ENCODE data around the gene CINP. TPM values are rescaled to one million over a fixed set of nuclear protein-coding genes. Genes with fewer than 3 reads are reported as not detected.

Gene CINP
- 10 to 100 TPM; 23.3 to 31.0 (median 26.7) TPM for total RNA-seq
- long read RNA-seq, donor 1, full-length matches to known transcripts: 21 of 24 reads
- long read RNA-seq, donor 1, partial matches to known transcripts: 0 of 24 reads
- long read RNA-seq, donor 1, other reads (novel, unspliced or antisense): 3 of 24 reads
- long read RNA-seq, donor 2, full-length matches to known transcripts: 20 of 28 reads
- long read RNA-seq, donor 2, partial matches to known transcripts: 0 of 28 reads
- long read RNA-seq, donor 2, other reads (novel, unspliced or antisense): 8 of 28 reads

DNA sequence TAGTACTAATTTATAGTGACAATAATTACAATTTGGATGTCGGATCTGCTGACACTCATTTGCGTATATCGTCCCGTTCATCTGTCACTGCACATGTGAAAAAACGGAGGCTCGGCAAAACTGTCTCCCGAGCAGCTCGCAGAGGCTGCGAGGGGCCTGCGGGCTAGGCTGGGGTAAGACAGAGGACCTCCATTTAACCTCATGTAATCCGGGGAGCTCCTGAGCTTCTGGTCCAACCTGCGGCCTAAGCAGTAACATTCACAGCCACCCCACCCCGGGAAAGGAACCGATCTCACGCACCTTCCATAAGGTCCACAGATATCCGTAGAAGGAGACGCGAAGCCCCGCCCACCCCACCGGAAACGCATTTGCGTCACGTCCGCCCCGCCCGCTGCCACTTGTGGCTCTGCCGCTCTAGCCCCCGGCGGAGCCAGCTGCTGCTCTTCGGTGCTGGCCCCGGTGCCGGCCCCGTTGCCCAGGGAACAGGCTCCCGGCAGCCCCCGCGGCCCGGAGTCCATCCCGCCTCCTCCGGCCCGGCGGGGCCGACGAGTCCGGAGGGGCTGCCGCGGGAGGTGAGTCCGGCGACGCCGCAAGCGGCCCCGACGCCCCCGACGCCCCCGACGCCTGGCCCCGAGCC, at the start of gene CINP, which contains the start of gene TECPR2:
CINP (minus strand) TSS at position 346 of the 637 bp plus-strand sequence; CDS start at position 307, 39 bp downstream.
TECPR2 (plus strand) TSS at position 397 of the 637 bp plus-strand sequence. CDS start 13,781 bp downstream, outside the sequence.
- TF ChIP-seq, protein P1, sequence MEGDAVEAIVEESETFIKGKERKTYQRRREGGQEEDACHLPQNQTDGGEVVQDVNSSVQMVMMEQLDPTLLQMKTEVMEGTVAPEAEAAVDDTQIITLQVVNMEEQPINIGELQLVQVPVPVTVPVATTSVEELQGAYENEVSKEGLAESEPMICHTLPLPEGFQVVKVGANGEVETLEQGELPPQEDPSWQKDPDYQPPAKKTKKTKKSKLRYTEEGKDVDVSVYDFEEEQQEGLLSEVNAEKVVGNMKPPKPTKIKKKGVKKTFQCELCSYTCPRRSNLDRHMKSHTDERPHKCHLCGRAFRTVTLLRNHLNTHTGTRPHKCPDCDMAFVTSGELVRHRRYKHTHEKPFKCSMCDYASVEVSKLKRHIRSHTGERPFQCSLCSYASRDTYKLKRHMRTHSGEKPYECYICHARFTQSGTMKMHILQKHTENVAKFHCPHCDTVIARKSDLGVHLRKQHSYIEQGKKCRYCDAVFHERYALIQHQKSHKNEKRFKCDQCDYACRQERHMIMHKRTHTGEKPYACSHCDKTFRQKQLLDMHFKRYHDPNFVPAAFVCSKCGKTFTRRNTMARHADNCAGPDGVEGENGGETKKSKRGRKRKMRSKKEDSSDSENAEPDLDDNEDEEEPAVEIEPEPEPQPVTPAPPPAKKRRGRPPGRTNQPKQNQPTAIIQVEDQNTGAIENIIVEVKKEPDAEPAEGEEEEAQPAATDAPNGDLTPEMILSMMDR (IDR thresholded peaks at IDR 0.05): no peak
- Histone ChIP-seq H3K4me1 (ENCODE audit: low read depth) (peaks cover 18% of the 10 kb centered on the region), H3K9me3 (no peaks in the 10 kb centered on the region), H3K4me3 (peak within 1 kb of the TSS; percentile 75), H3K36me3 (ENCODE audit: low read depth) (no peaks in the 10 kb centered on the region)
- ATAC-seq: peak; percentile 99
- intact Hi-C loops (cut with DNase I, micrococcal nuclease): no loop called here
- peak; percentile 99 to 100 (median 99) for DNase-seq

DNA sequence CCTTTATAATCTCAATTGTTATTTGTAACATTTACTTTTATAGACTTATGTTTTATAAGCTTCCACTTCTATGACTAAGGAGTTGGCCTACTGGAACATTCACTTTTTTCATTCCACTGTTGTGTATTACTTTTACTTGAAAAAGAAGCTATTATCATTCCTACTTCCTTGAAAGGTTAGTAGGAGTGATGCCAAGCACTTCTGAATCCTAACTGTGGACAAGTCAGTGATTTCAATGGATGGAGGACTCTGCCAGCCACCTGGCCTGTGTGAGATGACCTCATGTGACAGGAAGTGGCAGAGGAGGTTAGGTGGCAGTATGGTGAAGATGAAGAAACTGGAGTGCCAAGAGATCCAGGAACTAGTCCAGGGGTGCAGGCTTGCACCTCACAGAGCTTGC, 46.0 kb upstream of the CINP start:
- intact Hi-C loops (cut with DNase I, micrococcal nuclease): no loop called here
- DNase-seq: no peak
- no peak for ATAC-seq
- Histone ChIP-seq H3K36me3 (ENCODE audit: low read depth) (no peaks in the 10 kb centered on the region), H3K9me3 (no peaks in the 10 kb centered on the region), H3K4me3 (no peak overlapping the region), H3K4me1 (ENCODE audit: low read depth) (no peaks in the 10 kb centered on the region)
- TF ChIP-seq, protein P1 (IDR thresholded peaks at IDR 0.05): no peak

DNA sequence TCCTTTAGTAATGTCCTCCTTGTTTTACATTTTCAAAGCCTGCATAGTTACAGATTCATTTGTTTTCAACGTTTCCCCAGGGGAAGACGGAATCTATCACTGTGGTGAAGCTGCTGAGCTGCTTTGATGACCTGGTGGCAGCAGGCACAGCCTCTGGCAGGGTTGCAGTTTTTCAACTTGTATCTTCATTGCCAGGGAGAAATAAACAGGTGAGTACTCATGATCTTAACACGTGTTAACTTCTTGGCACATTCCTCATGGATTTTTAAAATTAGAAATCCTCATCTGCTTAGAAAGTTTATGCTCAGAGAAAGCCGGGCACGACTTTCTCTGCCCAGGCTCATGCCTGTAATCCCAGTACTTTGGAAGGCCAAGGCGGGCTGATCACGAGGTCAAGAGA, 44.6 kb upstream of the CINP start:
- intact Hi-C loops (cut with DNase I, micrococcal nuclease): no loop called here
- Histone ChIP-seq H3K4me1 (ENCODE audit: low read depth) (no peaks in the 10 kb centered on the region), H3K4me3 (no peak overlapping the region), H3K36me3 (ENCODE audit: low read depth) (no peaks in the 10 kb centered on the region), H3K9me3 (peaks cover 12% of the 10 kb centered on the region)
- ATAC-seq (no peak), DNase-seq (no peak)
- TF ChIP-seq, protein P1 (IDR thresholded peaks at IDR 0.05): no peak

DNA sequence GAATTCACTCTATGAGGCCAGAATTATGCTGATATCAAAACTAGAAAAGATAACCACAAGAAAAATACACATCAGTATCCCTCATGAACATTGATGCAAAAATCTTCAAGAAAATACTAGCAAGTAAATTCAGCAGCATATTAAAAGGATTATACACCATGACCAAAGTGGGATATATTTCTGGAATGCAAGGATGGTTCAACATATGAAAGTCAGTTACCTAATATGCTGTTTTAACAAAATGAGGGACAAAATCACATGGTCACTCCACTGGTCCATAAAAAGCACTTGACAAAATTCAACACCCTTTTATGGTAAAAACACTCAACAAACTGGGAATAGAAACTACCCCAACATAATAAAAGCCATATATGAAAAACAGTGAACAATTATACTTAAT, 40.3 kb upstream of the CINP start:
- no peak overlapping the region for H3K4me3 ChIP-seq
- H3K9me3 ChIP-seq: peaks cover 22% of the 10 kb centered on the region
- H3K36me3 ChIP-seq (ENCODE audit: low read depth): no peaks in the 10 kb centered on the region
- TF ChIP-seq, protein P1 (IDR thresholded peaks at IDR 0.05): no peak
- intact Hi-C loops (cut with DNase I, micrococcal nuclease): no loop called here
- ATAC-seq (no peak), DNase-seq (no peak)
- H3K4me1 ChIP-seq (ENCODE audit: low read depth): no peaks in the 10 kb centered on the region

DNA sequence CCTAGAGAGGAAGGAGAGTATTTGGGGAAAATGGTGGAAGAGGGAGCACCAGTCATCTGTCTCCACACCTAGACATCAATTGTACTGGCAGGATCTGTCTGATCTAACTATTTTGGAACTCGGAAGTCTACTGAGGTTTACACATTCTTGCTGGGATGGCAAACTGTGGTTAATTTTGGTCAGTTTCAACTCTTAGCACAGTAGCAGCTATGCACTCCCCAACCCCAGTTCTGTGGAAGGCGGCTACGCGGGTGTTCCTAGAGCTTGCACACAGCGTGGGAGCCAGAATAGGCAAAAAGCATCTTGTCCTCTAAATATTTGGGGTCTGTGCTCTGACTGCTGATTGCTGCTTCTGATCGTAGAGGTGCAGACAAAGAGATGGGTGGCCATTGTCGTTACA, 33.8 kb upstream of the CINP start:
- no peaks in the 10 kb centered on the region for H3K36me3 ChIP-seq (ENCODE audit: low read depth)
- no peak overlapping the region for H3K4me3 ChIP-seq
- intact Hi-C loops (cut with DNase I, micrococcal nuclease): no loop called here
- no peak for ATAC-seq
- DNase-seq: no peak
- H3K9me3 ChIP-seq: peaks cover 6% of the 10 kb centered on the region
- TF ChIP-seq, protein P1 (IDR thresholded peaks at IDR 0.05): no peak
- no peaks in the 10 kb centered on the region for H3K4me1 ChIP-seq (ENCODE audit: low read depth)
